ENCODE data around the gene SLFN12.

The SLFN12 gene

GRCh38 chr17:35432176-35433074 is at the start of gene SLFN12:
Gene SLFN12 (minus strand): TSS chr17:35432500. CDS start chr17:35423028, 9,472 bp downstream.
- TF ChIP-seq ZBTB7A (IDR thresholded peaks at IDR 0.05; ENCODE audit: low read depth): no peak
- TF ChIP-seq RAD21 (IDR thresholded peaks at IDR 0.05; ENCODE audit: low read depth): no peak
- TF ChIP-seq YY1 (IDR thresholded peaks at IDR 0.05; ENCODE audit: low read depth): no peak
- no peak for TF ChIP-seq USF1 (IDR thresholded peaks at IDR 0.05)
- TF ChIP-seq EP300 (IDR thresholded peaks at IDR 0.05; ENCODE audit: borderline replicate concordance): no peak

GRCh38 chr17:35479271-35479670 is 47.0 kb upstream of the SLFN12 start:
- TF ChIP-seq ZBTB7A (IDR thresholded peaks at IDR 0.05; ENCODE audit: low read depth) (no peak), EP300 (IDR thresholded peaks at IDR 0.05; ENCODE audit: borderline replicate concordance) (no peak), EGR1 (IDR thresholded peaks at IDR 0.05) (no peak), TCF12 (IDR thresholded peaks at IDR 0.05; ENCODE audit: low read depth) (no peak), USF1 (IDR thresholded peaks at IDR 0.05) (no peak), CEBPB (IDR thresholded peaks at IDR 0.05) (no peak), NFIC (IDR thresholded peaks at IDR 0.05) (no peak), TAF1 (IDR thresholded peaks at IDR 0.05; ENCODE audit: low read depth) (no peak), REST (IDR thresholded peaks at IDR 0.05; ENCODE audit: low read depth) (no peak), TEAD4 (IDR thresholded peaks at IDR 0.05) (no peak), CREB1 (IDR thresholded peaks at IDR 0.05; ENCODE audit: low read depth) (no peak), FOXM1 (IDR thresholded peaks at IDR 0.05; ENCODE audit: borderline replicate concordance, low read depth) (no peak)

- no peak for TF ChIP-seq EGR1 (IDR thresholded peaks at IDR 0.05)
- TF ChIP-seq NFIC (IDR thresholded peaks at IDR 0.05): no peak
- TF ChIP-seq TAF1 (IDR thresholded peaks at IDR 0.05; ENCODE audit: low read depth): no peak
- TF ChIP-seq ZBTB7A (IDR thresholded peaks at IDR 0.05; ENCODE audit: low read depth): no peak
- TF ChIP-seq CREB1 (IDR thresholded peaks at IDR 0.05; ENCODE audit: low read depth): no peak
- no peak for TF ChIP-seq TCF12 (IDR thresholded peaks at IDR 0.05; ENCODE audit: low read depth)
- TF ChIP-seq YY1 (IDR thresholded peaks at IDR 0.05; ENCODE audit: low read depth): no peak
- TF ChIP-seq RAD21 (IDR thresholded peaks at IDR 0.05; ENCODE audit: low read depth): no peak
- TF ChIP-seq USF1 (IDR thresholded peaks at IDR 0.05): no peak
- no peak for TF ChIP-seq EP300 (IDR thresholded peaks at IDR 0.05; ENCODE audit: borderline replicate concordance)
- TF ChIP-seq REST (IDR thresholded peaks at IDR 0.05; ENCODE audit: low read depth): no peak
- no peak for TF ChIP-seq CEBPB (IDR thresholded peaks at IDR 0.05)
- no peak for TF ChIP-seq FOXM1 (IDR thresholded peaks at IDR 0.05; ENCODE audit: borderline replicate concordance, low read depth)
- no peak for TF ChIP-seq TEAD4 (IDR thresholded peaks at IDR 0.05)
- TF ChIP-seq MAX (IDR thresholded peaks at IDR 0.05): no peak
These were observed 44.9 kb upstream of the SLFN12 start for GRCh38 chr17:35477248-35477647.

- TF ChIP-seq TEAD4 (IDR thresholded peaks at IDR 0.05) (no peak), TCF12 (IDR thresholded peaks at IDR 0.05; ENCODE audit: low read depth) (no peak)
These were observed 44.1 kb upstream of the SLFN12 start for GRCh38 chr17:35476283-35476820.

GRCh38 chr17:35468475-35468874 is 36.2 kb upstream of the SLFN12 start:
- no peak for TF ChIP-seq RAD21 (IDR thresholded peaks at IDR 0.05; ENCODE audit: low read depth)
- no peak for TF ChIP-seq ZBTB7A (IDR thresholded peaks at IDR 0.05; ENCODE audit: low read depth)
- TF ChIP-seq EP300 (IDR thresholded peaks at IDR 0.05; ENCODE audit: borderline replicate concordance): no peak

GRCh38 chr17:35467824-35468223 is 35.5 kb upstream of the SLFN12 start:
- no peak for TF ChIP-seq YY1 (IDR thresholded peaks at IDR 0.05; ENCODE audit: low read depth)
- no peak for TF ChIP-seq FOXM1 (IDR thresholded peaks at IDR 0.05; ENCODE audit: borderline replicate concordance, low read depth)
- no peak for TF ChIP-seq EP300 (IDR thresholded peaks at IDR 0.05; ENCODE audit: borderline replicate concordance)
- no peak for TF ChIP-seq TCF12 (IDR thresholded peaks at IDR 0.05; ENCODE audit: low read depth)
- no peak for TF ChIP-seq MAX (IDR thresholded peaks at IDR 0.05)
- TF ChIP-seq EGR1 (IDR thresholded peaks at IDR 0.05): no peak
- TF ChIP-seq NFIC (IDR thresholded peaks at IDR 0.05): no peak
- TF ChIP-seq ZBTB7A (IDR thresholded peaks at IDR 0.05; ENCODE audit: low read depth): no peak
- TF ChIP-seq RAD21 (IDR thresholded peaks at IDR 0.05; ENCODE audit: low read depth): no peak
- TF ChIP-seq TEAD4 (IDR thresholded peaks at IDR 0.05): no peak
- no peak for TF ChIP-seq REST (IDR thresholded peaks at IDR 0.05; ENCODE audit: low read depth)
- no peak for TF ChIP-seq CEBPB (IDR thresholded peaks at IDR 0.05)
- TF ChIP-seq TAF1 (IDR thresholded peaks at IDR 0.05; ENCODE audit: low read depth): no peak
- TF ChIP-seq USF1 (IDR thresholded peaks at IDR 0.05): no peak
- no peak for TF ChIP-seq CREB1 (IDR thresholded peaks at IDR 0.05; ENCODE audit: low read depth)

All from Ishikawa (cell line).